GM11168 (cell line): ENCODE results near the gene ZNF524.

Experiments used
- in situ Hi-C: fragments of 300-500 bp; cut with MboI; formaldehyde crosslinking; loops from one replicate; pipeline ENCODE4 v1.12.0; 2022; ENCODE audit warnings: low sequenced_read_pairs; ENCODE audit not compliant: unreplicated experiment

The ZNF524 gene

GRCh38 chr19:55640043-55640576, 40.0 kb downstream of the ZNF524 start:
- in situ Hi-C loops = no loop called here

- in situ Hi-C loops = no loop called here
Measured at GRCh38 chr19:55640577-55641425, 40.7 kb downstream of the ZNF524 start, which contains the start of gene ZNF580. Gene ZNF580 (plus strand): TSS chr19:55641002. CDS start chr19:55642509, 1,507 bp downstream.

GRCh38 chr19:55641426-55642152, 41.5 kb downstream of the ZNF524 start:
- in situ Hi-C loops = no loop called here

GRCh38 chr19:55642153-55643002, 42.3 kb downstream of the ZNF524 start:
- in situ Hi-C loops = no loop called here

- in situ Hi-C loops = no loop called here
Measured at GRCh38 chr19:55643003-55643886, 43.2 kb downstream of the ZNF524 start, which contains the start of gene ZNF581. Gene ZNF581 (plus strand): TSS chr19:55643649. CDS start chr19:55644572, 923 bp downstream.

- in situ Hi-C loops = no loop called here
Measured at GRCh38 chr19:55643887-55644176, 43.7 kb downstream of the ZNF524 start.

GRCh38 chr19:55644191-55644833, 44.2 kb downstream of the ZNF524 start:
- in situ Hi-C loops = no loop called here

- in situ Hi-C loops = no loop called here
Measured at GRCh38 chr19:55644842-55645511, 44.9 kb downstream of the ZNF524 start.

- in situ Hi-C loops = no loop called here
Measured at GRCh38 chr19:55645512-55645881, 45.4 kb downstream of the ZNF524 start.

GRCh38 chr19:55646889-55647731, 47.0 kb downstream of the ZNF524 start:
- in situ Hi-C loops = no loop called here

- in situ Hi-C loops = no loop called here
Measured at GRCh38 chr19:55647732-55648584, 47.9 kb downstream of the ZNF524 start, which contains the start of gene CCDC106. Gene CCDC106 (plus strand): TSS chr19:55648212. CDS start chr19:55649047, 835 bp downstream.

GRCh38 chr19:55648585-55649267, 48.6 kb downstream of the ZNF524 start:
- in situ Hi-C loops = no loop called here

- in situ Hi-C loops = no loop called here
Measured at GRCh38 chr19:55649268-55650125, 49.4 kb downstream of the ZNF524 start.

GRCh38 chr19:55650126-55650557, 50.1 kb downstream of the ZNF524 start:
- in situ Hi-C loops = no loop called here
